ENCODE data around the gene KRT13. TPM values are rescaled to one million over a fixed set of nuclear protein-coding genes. Genes with fewer than 3 reads are reported as not detected.

The KRT13 gene
- total and polyA plus RNA-seq, 2 donors (not counting 1 experiment from before 2014, with no cell fraction given) = not detected

GRCh38 chr17:41505809-41506767, 676 bp upstream of the KRT13 start:
- Histone ChIP-seq H3K9ac (ENCODE audit: insufficient read depth, low read length) (no peak overlapping the region), H3K27ac (ENCODE audit: insufficient read depth, low read length) (no peak overlapping the region), H2AFZ (ENCODE audit: low read length) (no peak overlapping the region), H3K9me3 (ENCODE audit: control insufficient read depth, insufficient read depth, low read depth, low read length) (no peaks in the 10 kb centered on the region), H3K36me3 (ENCODE audit: control insufficient read depth, insufficient read depth, low read length) (no peaks in the 10 kb centered on the region), H3K4me3 (replicated peaks in 1 of 4; ENCODE audit: control extremely low read depth in 1 of 4, insufficient read depth in 1 of 4, low read depth in 3 of 4, low read length in 4 of 4) (no peak overlapping the region), H3K27me3 (ENCODE audit: control insufficient read depth, insufficient read depth, low read length) (no peaks in the 10 kb centered on the region), H3K4me1 (ENCODE audit: control insufficient read depth, extremely low read depth, insufficient read depth, low read length) (no peaks in the 10 kb centered on the region), H4K20me1 (ENCODE audit: control insufficient read depth, extremely low read depth, insufficient read depth, low read length) (no peaks in the 10 kb centered on the region), H3K79me2 (ENCODE audit: control insufficient read depth, insufficient read depth, low read length) (no peaks in the 10 kb centered on the region), H3K4me2 (ENCODE audit: extremely low read depth, insufficient read depth, low read length) (no peak overlapping the region)
- no peak for DNase-seq (ENCODE audit: low read depth in 2 of 2)
- no peak for TF ChIP-seq EZH2 (IDR thresholded peaks at IDR 0.05; ENCODE audit: low read length, missing control alignments)
- TF ChIP-seq, protein P1, sequence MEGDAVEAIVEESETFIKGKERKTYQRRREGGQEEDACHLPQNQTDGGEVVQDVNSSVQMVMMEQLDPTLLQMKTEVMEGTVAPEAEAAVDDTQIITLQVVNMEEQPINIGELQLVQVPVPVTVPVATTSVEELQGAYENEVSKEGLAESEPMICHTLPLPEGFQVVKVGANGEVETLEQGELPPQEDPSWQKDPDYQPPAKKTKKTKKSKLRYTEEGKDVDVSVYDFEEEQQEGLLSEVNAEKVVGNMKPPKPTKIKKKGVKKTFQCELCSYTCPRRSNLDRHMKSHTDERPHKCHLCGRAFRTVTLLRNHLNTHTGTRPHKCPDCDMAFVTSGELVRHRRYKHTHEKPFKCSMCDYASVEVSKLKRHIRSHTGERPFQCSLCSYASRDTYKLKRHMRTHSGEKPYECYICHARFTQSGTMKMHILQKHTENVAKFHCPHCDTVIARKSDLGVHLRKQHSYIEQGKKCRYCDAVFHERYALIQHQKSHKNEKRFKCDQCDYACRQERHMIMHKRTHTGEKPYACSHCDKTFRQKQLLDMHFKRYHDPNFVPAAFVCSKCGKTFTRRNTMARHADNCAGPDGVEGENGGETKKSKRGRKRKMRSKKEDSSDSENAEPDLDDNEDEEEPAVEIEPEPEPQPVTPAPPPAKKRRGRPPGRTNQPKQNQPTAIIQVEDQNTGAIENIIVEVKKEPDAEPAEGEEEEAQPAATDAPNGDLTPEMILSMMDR (conservative IDR thresholded peaks at IDR 0.05 in 1 of 2, IDR thresholded peaks at IDR 0.05 in 1 of 2; ENCODE audit: low read depth in 1 of 2, low read length in 2 of 2) = no peak

- TF ChIP-seq, protein P1 (conservative IDR thresholded peaks at IDR 0.05 in 1 of 2, IDR thresholded peaks at IDR 0.05 in 1 of 2; ENCODE audit: low read depth in 1 of 2, low read length in 2 of 2) = no peak
- no peak for TF ChIP-seq EZH2 (IDR thresholded peaks at IDR 0.05; ENCODE audit: low read length, missing control alignments)
- no peak overlapping the region for H3K9ac ChIP-seq (ENCODE audit: insufficient read depth, low read length)
- no peaks in the 10 kb centered on the region for H4K20me1 ChIP-seq (ENCODE audit: control insufficient read depth, extremely low read depth, insufficient read depth, low read length)
- H2AFZ ChIP-seq (ENCODE audit: low read length) = no peak overlapping the region
- no peaks in the 10 kb centered on the region for H3K9me3 ChIP-seq (ENCODE audit: control insufficient read depth, insufficient read depth, low read depth, low read length)
- H3K27ac ChIP-seq (ENCODE audit: insufficient read depth, low read length) = no peak overlapping the region
- no peak for DNase-seq (ENCODE audit: low read depth in 2 of 2)
- peaks cover 5% of the 10 kb centered on the region for H3K4me1 ChIP-seq (ENCODE audit: control insufficient read depth, extremely low read depth, insufficient read depth, low read length)
- no peaks in the 10 kb centered on the region for H3K27me3 ChIP-seq (ENCODE audit: control insufficient read depth, insufficient read depth, low read length)
- H3K4me3 ChIP-seq (replicated peaks in 1 of 4; ENCODE audit: control extremely low read depth in 1 of 4, insufficient read depth in 1 of 4, low read depth in 3 of 4, low read length in 4 of 4) = no peak overlapping the region
- no peaks in the 10 kb centered on the region for H3K36me3 ChIP-seq (ENCODE audit: control insufficient read depth, insufficient read depth, low read length)
- no peaks in the 10 kb centered on the region for H3K79me2 ChIP-seq (ENCODE audit: control insufficient read depth, insufficient read depth, low read length)
- H3K4me2 ChIP-seq (ENCODE audit: extremely low read depth, insufficient read depth, low read length) = no peak overlapping the region
Observed at GRCh38 chr17:41504246-41504977, 1.0 kb downstream of the KRT13 start.

DNA sequence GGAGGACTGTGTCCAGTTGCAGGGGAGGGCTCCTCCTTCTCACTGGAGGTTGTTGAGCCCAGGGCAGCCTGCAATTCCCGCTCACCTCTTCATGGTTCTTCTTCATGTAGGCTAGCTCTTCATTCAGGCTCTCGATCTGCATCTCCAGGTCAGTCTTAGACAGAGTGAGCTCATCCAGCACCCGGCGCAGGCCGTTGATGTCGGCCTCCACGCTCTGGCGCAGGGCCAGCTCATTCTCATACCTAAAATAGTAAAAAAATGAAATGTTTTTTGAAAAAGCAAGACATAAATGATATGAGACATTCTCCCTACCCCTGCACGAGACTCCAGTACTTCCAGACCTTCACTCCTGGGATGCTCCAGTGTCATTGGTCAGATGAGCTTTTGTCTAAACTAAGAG, 2.2 kb downstream of the KRT13 start:
- Histone ChIP-seq H3K4me2 (ENCODE audit: extremely low read depth, insufficient read depth, low read length) (no peak overlapping the region), H3K4me3 (replicated peaks in 1 of 4; ENCODE audit: control extremely low read depth in 1 of 4, insufficient read depth in 1 of 4, low read depth in 3 of 4, low read length in 4 of 4) (no peak overlapping the region), H2AFZ (ENCODE audit: low read length) (no peak overlapping the region), H3K9ac (ENCODE audit: insufficient read depth, low read length) (no peak overlapping the region), H3K4me1 (ENCODE audit: control insufficient read depth, extremely low read depth, insufficient read depth, low read length) (peaks cover 5% of the 10 kb centered on the region), H3K36me3 (ENCODE audit: control insufficient read depth, insufficient read depth, low read length) (no peaks in the 10 kb centered on the region), H4K20me1 (ENCODE audit: control insufficient read depth, extremely low read depth, insufficient read depth, low read length) (no peaks in the 10 kb centered on the region), H3K9me3 (ENCODE audit: control insufficient read depth, insufficient read depth, low read depth, low read length) (no peaks in the 10 kb centered on the region), H3K27me3 (ENCODE audit: control insufficient read depth, insufficient read depth, low read length) (no peaks in the 10 kb centered on the region), H3K27ac (ENCODE audit: insufficient read depth, low read length) (no peak overlapping the region), H3K79me2 (ENCODE audit: control insufficient read depth, insufficient read depth, low read length) (no peaks in the 10 kb centered on the region)
- TF ChIP-seq, protein P1 (conservative IDR thresholded peaks at IDR 0.05 in 1 of 2, IDR thresholded peaks at IDR 0.05 in 1 of 2; ENCODE audit: low read depth in 1 of 2, low read length in 2 of 2) = no peak
- TF ChIP-seq EZH2 (IDR thresholded peaks at IDR 0.05; ENCODE audit: low read length, missing control alignments) = no peak
- DNase-seq (ENCODE audit: low read depth in 2 of 2) = no peak

Measured in fibroblast of lung (primary cell).